Stimulated activated CD4-positive, alpha-beta T cell treated with anti-CD3 and anti-CD28 coated beads, Interleukin-1b, Interleukin-23, amount 100 ng/mL, for 48 hours (primary cell): Measurements from ENCODE around the gene ZNF385A.

Experiments used
- DNase-seq: peaks from one replicate; pipeline ENCODE4 v3.0.0-alpha.2; 2020

ZNF385A gene

DNA sequence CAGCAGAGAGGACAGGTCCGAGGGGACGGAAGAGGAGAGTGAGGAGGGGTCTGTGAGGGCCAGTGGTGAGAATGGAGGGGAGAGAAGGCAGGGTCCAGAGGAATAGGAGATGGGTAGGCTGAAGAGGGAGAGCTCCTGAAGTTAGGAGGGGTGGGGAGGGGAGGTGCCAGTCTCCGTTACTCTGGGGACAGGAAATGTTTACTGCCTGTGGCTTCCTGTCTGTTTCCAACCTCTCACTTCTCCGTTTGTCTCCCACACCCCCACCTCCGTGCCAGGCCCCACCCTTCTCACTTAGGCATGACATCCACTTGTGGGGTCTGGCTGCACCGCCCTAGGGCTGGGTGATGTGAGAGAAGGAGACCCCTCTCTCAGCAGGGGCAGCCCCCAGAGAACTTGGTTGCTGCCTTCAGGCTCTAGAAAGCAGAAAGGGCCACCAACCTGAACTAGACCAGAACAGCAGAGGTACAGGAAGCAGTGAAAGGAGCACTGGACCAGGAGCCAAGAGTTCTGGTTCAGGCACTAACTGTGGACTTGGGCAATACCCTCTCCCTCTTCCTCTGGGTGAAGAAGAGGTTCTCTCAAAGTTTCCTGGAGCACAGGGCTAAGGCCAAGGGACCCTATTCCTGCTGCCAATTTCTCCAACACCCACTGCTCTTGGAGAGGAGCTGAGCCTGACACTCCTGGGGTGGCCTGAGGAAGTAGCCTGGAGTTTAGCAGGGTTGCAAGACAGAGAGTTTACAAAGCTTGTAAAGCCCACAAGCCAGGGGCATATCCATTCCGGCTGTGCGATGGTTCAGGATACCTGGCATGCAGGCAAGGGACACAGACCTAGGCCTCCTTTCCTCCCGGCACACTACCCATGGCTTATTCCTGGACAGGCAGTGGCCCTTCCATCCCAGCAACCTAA lies 29.0 kb upstream of the ZNF385A start:
- peak; percentile 52 for DNase-seq

DNA sequence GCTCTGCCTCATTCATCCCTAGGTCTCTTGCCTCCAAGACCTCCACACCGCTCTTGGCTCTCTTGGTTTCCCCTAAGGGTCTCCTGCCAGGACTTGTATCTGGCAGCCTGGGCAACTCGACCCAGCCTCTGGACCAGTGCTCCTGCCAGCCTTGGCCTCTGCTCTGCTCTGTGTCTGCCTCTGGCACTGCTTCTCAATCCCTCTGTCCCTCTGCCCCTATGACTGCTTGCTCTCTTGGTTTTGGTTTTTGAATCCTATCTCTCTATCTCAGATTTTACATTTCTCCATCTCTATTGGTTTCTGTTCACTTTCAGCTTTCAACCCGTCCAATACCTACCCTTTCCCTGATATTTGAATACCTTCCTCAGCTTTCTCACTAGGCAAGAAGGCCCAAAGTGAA lies 28.3 kb upstream of the ZNF385A start:
- DNase-seq: no peak

DNA sequence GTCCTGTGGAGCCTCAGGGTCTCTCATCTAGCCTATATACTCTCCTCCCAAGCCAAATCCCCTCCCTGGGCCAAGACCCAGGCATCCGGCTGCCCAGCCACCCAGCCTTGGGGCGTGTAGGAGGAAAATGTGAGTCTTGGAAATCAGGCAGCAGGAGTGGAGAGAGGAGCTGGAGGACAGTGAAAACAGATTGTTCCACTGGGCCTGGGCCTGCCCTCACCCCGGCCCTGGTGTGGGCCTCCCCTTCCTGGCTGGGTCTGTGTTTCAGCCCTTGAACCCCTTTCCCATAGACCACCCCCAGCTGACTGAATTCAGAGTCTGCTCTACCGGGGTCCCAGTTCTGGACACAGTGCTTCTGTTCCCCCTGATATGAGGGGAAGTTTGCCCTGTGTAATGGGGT lies 27.8 kb upstream of the ZNF385A start:
- no peak for DNase-seq

DNA sequence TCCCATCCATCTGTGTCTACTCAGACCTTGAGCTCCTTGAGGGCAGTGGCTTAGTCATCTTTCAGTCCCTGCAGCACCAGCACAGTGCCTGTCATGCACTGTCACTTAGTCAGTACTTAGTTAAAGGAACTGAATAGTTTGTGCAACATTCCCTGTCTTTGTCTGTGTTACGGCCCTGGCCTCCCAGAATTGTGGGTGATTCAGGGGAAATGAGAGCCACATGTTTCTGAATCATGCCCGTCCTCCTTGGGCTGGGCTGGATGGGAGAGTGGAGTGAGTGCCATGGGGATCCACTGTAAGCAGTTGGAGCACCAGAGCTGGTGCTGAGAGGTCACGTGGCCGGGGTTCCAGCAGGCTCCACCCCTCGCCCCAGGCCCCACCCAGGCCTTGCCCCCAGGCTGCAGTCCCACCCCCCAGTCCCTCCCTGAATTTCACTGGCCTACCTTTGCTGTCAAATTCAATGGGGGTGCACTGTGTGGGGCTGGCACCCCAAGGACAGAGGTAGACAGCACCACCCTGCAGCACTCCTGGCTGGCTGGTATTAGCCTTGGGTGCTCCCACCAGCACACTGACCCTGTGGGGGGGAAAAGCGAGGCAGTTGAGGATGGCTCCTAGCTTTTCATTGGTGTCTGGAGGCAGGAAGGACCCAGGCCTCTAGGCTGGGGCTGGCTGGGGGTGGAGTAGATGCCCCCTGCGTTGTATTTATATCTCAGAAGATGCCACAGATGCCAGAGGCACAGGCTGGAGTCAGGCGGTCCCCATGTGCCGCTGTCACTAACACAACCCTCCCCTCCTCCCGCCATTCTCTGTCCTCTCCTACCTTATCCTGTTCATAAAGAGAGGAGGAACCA lies 27.1 kb upstream of the ZNF385A start:
- peak; percentile 62 for DNase-seq

DNA sequence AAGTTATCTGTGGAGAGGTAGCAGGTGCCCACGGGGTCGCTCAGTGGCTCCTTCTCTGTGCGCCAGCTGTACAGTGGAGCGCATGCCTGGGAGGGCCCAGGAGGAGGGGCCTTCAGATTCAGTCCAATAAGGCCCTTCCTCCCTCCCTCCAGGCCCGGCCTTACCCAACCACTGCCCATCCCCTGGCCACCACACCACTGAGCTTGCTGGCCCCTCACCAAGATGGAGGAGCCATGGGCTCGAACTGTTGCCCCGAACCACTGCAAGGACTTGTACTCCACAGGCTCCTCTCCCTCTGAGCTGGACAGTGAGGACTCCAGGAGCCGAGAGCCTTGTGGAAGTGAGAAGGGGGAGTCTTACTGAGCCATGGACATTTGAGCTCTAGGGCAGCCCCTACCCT lies 24.7 kb upstream of the ZNF385A start:
- no peak for DNase-seq

DNA sequence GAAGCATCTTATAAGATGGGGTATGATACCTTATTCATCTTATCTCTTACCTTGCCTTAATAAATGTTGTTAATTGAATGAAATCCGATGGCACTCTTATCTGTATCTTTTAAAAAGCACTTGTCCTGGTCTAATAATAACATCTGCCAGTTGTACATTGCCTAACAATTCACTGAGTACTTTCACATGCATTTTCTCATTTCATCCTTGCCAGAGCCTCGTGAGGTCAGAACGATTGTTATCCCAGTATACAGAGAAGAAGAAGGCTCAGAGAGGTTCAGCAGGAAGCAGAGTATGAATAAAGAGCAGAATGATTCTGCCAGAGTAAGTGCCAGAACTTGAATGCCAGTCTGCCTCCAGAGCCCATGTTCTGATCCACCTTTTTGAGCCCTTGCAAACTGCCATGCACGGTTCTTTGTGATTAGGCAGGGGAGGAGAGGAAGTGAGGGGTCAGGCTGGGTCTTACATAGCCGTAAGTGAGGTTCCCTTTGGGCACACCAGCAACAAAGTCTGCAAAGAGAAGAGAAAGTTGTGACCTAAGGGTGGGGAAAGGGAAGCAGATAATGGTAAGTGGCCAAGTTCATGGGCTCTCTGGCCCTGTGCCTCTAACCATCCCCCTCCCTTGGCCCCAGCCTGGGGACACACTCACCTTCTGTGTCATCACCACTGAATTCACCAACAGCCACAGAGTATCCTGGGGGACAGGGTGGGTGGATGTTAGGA lies 22.8 kb upstream of the ZNF385A start:
- DNase-seq: no peak

DNA sequence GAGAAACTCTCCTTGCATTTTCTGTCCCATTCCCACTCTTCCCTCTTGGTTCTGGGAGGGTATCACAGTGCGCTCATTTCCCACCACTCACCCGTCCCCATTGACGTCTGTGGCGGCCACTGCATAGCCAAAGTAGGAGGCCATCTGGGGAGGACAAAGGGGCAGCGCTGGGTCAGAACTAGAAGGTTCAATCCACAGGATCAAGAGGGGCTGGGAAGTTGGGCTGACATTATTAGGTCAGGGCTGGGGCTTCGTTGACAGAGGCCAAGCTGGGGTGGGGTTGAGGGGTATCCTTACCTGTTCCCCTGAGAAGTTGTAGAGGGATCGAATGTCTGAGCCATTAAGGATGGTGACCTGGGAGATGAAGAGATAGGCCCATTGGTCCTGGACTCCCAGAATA lies 21.0 kb upstream of the ZNF385A start:
- DNase-seq: no peak

DNA sequence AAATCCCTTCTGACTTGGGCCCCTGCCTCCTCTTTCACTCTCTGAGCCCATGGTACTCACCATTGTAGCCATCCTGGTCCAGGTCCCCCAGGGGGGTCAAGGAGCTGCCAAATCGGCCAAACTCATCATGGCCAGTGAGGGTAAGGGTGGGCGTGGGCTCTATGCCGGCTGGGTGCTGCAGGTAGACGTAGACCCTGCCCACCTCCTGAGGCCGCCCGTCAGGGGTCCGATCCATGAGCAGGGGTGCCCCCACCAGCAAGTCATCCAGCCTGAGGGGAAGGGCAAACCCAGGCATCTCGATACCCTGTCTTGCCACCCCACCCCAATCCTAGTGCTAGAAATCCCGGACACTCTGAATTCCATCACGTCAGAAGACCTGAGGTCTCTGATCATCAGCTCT lies 20.6 kb upstream of the ZNF385A start:
- DNase-seq: no peak

DNA sequence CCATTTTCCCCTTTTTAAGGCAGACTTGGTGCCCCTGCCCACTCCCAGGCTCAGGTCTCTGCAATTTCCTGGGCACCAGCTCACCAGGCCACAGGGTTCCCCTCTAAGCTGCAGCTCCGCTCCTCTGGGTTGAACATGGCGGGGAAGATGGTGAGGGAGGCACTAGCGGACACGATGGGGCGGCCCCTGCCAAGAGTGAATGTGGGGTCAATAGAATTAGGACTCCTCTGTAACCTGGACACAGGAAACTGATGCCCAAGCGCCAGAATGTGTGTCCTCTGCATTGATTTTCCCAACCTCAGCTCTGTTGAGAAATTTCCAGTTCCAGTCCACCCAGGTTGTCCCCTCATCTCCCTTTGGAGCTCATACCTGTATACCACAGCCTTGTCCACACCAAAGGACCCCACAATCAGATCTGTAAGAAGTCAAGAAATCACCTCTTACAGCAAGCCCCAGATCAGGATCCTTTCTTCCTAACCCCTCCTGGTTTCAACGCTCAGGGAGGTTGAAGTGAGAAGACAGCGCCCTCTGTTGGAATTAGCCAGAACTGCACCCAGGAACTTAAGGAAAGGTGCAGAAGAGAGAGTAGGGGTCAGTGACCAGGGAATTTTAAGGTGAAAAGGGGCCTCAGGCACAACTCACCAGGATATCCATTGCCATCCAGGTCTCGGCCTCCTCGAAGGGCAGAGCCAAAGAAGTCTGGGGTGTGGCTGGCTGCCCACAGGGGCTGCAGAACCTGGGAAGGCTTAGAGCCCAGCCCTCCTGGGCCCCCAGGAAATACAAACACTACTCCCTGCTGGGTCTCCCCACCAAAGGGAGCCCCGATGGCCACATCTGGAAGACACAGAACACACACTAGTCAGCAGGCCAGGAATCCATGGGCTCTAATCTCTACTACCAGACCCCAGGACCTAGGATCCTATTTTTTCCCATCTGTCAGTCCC lies 19.8 kb upstream of the ZNF385A start:
- DNase-seq: peak; percentile 54

DNA sequence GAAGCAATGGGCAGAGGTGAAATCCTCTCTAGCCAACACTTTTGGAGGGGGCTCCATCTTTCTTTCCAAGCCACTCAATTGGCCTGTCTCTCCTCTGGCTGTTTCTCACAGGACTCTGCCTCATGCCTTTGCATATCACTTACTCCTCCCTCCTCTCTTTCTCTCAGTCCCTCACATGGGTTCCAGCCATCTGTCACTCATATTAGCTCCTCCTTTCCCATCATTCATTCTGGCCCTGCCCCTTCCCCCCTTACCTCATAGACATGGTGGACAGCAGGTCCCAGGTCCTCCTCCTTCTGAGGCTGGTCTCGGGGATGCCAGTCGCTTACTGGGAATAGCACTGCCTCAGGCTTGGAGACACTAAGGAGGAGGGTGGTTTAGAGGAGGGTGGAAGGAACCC lies 16.6 kb upstream of the ZNF385A start:
- DNase-seq: no peak

DNA sequence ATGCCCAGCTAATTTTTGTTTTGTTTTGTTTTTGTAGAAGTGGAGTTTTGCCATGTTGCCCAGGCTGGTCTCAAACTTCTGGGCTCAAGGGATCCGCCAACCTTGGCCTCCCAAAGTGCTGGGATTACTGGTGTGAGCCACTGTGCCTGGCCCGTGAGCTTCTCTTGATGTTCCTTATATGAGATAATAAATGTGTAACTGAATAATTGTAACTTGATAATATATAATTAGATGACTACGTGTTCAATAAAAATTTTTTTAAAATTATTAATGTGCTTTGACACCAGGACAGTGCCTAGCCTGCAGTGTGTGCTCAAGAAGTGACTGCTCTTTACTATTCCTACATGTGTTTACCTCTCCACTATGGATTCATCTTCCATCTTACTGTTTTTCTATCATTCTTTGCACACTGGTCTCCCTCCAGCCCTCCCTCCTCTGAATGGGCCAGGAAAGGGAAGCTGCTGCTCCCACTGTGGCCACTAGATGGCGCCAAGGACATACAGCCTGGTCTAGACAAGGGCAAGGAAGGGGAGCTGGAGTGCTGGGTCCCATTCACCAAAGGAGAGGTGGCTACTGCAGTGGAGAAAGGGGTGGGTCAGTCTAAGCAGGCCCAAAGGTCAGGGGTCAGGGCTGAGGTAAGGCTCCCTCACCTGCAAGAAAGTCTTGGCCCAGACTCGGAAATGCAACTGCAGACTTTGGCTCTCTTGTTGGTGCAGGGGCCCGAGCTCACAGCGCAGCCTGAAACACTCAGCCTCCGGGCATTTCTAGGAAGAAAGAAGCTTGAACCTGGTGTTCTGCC lies 14.7 kb upstream of the ZNF385A start:
- DNase-seq: peak; percentile 84

DNA sequence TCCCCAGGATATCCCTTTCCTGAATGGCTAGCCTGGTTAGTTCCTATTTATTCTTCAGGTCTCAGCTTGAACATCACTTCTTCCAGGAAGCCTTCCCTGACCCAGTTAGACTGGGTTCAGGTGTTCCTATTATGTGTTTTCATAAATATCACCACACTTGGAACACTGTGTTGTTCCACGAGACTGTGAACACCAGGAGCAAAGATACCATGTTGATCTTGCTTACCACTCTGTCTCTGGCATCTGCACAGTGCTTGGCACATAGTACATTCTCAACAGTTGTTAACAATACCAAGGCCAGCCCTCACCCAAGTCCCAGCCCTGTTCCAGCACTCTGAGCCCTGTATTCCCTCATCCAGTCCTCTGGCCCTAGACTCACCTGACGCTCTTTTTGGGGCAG lies 13.7 kb upstream of the ZNF385A start:
- DNase-seq: no peak

DNA sequence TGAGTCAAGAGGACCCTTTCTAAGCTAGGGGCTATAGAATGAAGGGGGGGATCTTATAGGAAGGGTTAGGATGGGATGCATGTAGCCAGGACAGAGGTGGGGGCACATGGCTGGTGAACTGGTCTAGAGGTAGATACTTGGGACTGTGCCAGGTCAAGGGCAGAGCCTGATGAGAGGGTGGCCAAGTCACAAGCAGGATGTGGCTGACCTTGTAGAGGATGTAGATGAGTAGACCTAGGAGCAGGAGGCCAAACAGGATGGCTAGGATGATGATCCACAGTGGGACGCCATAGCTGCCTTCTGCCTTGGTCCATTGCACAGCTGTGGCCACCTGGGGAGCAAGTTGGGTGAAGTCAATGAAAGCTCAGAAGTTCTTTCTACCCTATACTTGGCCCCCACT lies 12.6 kb upstream of the ZNF385A start:
- DNase-seq: no peak

DNA sequence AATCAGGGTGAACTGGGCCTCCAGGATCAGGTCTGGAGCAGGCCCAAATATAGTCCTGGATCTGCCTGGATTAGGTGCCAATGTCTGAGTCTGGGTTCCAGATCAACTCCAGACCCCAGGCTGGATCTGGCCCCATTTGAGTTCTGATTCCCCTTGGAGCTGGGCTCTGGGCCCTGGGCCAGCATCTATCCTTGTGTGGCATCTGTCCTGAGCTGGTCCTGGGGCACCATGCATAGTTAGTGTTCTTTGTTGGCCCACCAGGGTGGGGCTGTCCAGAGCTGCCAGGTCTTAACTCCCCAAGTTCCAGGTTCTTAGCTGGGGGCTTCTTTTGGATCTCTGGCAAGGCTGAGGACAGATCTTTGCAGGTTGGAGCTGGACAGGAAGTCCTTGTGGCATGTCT lies 11.0 kb upstream of the ZNF385A start:
- DNase-seq: no peak

DNA sequence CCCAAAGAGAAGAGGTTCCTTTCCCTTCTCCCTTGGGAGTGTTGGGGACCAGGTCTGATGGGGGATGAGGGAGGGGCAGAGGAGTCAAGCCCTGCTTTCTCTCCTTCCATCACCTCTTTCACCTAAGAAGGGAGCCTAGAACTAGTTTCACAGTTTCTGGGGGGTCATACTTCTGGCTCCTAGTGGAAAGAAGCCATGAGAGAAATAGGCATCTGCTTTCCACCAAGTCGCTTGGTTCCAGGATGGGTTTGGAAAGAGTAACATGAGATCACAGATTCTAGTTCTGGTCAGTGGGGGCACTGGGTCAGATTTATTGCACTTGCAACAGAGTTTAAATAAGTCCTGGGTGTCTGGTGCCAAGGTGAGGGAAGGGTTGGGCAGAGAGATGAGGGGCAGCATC lies 10.5 kb upstream of the ZNF385A start:
- DNase-seq: no peak

DNA sequence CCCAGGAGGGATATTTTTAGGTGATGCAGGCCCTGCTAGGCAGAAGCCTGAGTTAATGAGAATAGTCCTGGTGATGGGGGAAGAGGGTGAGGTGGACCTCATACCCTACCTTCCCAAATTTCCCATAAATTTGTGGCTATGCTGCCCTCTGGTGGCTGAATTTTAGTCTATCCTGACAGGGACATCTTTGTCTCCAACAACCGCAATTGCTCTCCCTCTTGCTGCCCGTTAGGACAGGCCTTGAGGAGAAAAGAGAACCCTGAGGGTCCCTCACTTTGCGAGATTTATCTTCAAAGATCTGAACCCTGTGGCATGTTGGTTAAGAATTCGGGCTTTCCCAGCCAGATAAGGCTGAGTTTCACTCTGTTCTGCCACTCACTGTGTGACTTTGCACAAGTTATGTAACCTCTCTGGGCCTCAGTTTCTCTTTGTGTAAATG lies 9.8 kb upstream of the ZNF385A start:
- peak; percentile 36 for DNase-seq

DNA sequence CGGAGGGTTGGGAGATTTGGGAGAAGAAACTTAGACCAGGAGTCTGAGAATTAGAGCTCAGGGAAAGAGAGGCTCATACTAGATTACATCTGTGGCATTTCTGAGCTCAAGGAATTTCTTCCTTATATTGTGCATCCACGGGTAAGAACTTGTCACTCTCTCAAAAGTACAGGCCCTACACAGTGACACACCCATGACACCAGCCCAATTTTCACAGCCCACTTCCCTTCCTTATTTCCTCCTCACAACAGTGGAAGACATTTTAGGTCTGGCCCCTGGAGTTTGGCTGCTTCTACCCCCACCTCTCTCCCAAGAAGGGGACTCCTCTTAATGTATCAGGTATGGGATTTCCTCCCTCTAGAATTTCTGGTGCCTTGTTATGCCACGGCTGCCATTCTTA lies 9.2 kb upstream of the ZNF385A start:
- DNase-seq: no peak

DNA sequence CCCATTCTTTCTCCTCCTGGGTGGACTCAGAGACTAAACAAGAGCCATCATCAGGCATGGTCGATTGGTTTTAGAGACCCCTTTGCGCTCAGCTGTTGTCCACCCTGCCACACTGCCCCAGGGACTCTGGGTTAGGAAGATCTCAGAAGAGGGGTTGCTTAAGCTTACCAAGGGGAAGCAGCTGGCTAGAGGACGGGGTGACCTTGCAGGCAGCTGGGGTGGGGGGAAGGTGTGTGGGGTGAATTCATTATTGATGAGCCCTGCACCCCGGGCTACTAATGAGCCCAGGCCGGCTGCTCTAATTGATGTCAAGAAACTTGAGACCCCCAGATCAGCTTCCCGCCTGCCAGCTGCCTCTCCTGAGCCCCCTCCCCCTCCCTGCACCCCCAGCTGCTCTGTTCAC lies 8.7 kb upstream of the ZNF385A start:
- no peak for DNase-seq

DNA sequence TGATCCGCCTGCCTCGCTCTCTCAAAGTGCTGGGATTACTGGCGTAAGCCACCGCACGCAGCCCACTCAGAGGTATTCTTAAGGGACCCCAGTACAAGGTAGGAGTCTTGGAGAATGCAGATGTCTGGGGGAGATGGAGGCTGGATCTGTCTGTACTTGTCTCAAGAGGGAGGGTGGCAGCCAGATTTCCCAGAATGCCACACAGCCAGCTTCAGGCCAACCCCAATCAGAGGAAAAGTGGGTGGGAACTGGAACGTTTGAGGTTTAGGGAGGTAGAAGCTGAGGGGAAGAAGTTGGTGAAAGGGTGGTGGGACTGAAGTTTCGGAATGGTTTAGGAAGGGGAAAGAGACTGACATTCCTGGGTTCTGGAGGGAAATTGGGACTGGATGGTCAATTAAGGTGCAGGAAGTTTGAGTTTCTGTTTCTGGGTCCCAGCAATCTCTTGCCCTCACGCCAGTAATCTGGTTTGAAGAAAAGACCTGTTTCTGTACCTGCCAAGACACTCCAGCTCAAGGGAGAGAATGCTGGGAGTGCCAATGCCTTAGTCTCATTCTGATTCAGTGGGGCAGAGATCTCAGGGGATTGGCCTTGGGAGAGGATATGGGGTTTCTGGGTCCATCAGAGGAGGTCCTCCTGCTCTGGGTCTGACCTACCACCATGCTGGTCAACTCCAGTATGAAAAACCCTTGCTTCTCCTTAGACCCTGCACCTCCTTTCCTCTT lies 8.1 kb upstream of the ZNF385A start:
- no peak for DNase-seq
